Mucosa of stomach (tissue), 1 donor: Measurements from ENCODE around the gene XYLT2.
"Not testable (repeated sequence)": the region's sequence is repeated elsewhere in the genome, so short reads cannot be mapped to it uniquely, and the experiment has no call there.

Experiments used
- H3K27me3 ChIP-seq: one replicate; pipeline ENCODE4 v1.7.0; 2013; ENCODE audit warnings: mild to moderate bottlenecking, low read length; ENCODE audit not compliant: control insufficient read depth, insufficient read depth
- H3K36me3 ChIP-seq: one replicate; pipeline ENCODE4 v1.7.0; 2013; ENCODE audit warnings: low read length; ENCODE audit not compliant: control insufficient read depth, insufficient read depth
- H3K4me1 ChIP-seq: one replicate; pipeline ENCODE4 v1.7.0; 2013; ENCODE audit warnings: mild to moderate bottlenecking, low read length; ENCODE audit not compliant: control insufficient read depth, insufficient read depth
- H3K4me3 ChIP-seq: one replicate; pipeline ENCODE4 v1.7.0; 2013; ENCODE audit warnings: low read length
- H3K9ac ChIP-seq: one replicate; pipeline ENCODE4 v1.7.0; 2013; ENCODE audit warnings: mild to moderate bottlenecking, low read length, moderate library complexity
- H3K9me3 ChIP-seq: one replicate; pipeline ENCODE4 v1.7.0; 2013; ENCODE audit warnings: mild to moderate bottlenecking, low read length, moderate library complexity; ENCODE audit not compliant: control insufficient read depth
- donor health status: Pancreatic carcinoma.

XYLT2 gene

DNA sequence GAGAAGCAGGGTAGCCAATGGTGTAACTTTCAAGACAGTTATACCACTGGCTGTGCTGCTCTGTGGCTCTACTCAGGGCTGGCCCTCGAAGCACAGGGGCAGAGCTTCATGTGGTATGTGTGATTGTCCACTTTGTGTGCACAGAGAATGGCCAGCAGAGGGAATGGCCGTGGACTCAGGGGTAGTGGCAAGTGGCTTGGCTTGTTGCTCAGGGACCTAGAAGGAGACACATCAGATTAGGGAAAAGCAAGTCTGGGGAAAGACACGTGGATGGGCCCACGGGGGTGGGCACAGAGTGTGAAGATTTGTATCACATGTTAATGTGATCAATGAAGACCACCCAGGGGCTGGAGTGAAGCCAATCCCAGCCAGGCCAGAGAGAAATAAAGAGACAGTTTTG, 20.0 kb upstream of the XYLT2 start:
- Histone ChIP-seq H3K27me3 (peaks cover 3% of the 10 kb centered on the region), H3K9ac (no peak overlapping the region), H3K36me3 (no peaks in the 10 kb centered on the region), H3K9me3 (no peaks in the 10 kb centered on the region), H3K4me3 (no peak overlapping the region), H3K4me1 (no peaks in the 10 kb centered on the region)

DNA sequence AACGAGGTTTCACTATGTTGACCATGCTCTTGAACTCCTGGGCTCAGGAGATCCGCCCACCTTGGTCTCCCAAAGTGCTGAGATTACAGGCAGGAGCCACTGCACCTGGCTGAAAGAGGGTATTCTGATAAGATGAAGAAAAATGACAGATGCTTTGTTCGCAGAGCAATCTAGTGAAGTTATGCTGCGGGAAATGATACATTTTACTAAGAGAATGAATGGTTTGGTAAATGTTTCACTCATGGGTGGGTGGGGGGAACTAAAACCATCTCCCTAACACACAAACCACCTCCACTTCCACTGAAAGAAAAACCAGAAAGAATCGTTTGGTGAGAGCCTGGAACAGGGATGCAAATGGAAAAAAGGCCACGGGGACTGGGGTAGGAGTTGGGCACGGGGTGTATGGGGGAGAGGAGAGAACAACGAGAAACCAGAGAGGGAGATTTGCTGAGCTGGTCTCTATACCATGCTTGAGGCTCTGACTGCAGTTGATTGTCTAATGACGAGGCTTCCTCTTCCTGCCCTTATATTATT, 19.0 kb upstream of the XYLT2 start:
- H3K9me3 ChIP-seq: no peaks in the 10 kb centered on the region
- no peaks in the 10 kb centered on the region for H3K36me3 ChIP-seq
- H3K4me1 ChIP-seq: no peaks in the 10 kb centered on the region
- no peak overlapping the region for H3K9ac ChIP-seq
- no peak overlapping the region for H3K4me3 ChIP-seq
- H3K27me3 ChIP-seq: peaks cover 3% of the 10 kb centered on the region

DNA sequence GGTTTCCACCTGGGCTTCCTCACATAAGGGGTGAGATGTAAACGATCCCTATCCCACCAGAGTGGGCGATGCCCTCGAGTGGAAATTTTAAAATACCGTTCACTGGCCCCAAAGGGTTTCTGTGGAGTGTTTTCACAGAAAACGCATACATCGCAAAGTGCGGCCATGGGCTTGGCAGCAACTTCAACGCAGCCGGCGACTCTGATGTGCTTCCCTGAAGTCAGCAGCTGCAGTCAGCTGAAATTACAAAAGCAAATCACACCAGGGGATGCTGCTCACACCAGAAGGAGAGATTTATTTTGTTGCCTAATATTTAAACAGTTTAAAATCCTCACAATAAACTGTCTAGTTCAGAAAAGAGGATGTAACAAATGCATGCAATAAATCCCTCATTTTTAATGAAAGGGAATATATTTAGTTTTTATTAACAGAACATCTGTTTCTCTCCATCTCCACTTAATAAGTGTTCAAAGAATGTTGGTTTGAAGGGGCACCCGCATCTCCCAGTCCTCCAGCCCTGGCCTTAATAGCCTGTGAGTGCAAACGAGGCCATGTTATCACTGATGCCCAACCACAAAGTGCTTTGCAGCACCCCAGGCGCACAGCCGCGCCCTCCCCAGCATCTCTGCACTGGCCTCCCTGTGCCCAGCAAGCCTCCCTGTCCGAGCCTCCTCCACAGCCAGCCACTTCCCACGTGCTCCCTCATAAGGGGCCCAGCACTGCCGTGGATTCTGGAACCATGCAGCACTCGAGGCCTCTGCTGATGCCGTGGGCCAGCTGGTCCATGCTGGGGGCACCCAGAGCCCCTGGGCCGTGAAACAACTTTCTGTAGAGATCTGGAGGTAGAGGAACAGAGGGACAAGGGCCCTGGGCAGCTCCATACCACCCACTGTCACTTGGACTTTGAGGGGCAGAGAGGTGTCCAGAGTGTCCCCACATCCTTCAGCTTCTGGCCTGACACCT, 17.3 kb upstream of the XYLT2 start:
- H3K9ac ChIP-seq: no peak overlapping the region
- no peaks in the 10 kb centered on the region for H3K36me3 ChIP-seq
- no peak overlapping the region for H3K4me3 ChIP-seq
- H3K4me1 ChIP-seq: no peaks in the 10 kb centered on the region
- no peaks in the 10 kb centered on the region for H3K9me3 ChIP-seq
- peaks cover 3% of the 10 kb centered on the region for H3K27me3 ChIP-seq

DNA sequence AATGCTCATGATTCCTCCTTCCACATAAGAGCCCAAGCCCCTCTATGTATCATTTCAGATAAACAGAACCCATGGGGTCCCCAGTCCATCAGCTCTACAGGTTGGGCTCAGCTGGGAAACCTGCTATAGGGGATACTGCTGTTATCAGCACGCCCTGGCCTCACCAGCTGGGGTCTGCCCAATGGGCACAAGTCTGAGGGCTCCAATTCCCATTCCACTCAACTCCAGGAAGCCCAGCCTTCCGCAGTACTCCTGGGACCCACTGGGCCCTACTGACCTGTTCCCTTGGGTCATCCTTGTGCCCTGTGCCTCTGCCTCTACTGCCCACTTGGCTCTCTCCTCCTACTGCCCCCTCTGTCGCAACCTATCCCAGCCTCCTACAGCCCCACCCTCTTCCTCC, 16.2 kb upstream of the XYLT2 start:
- Histone ChIP-seq H3K4me3 (no peak overlapping the region), H3K9ac (no peak overlapping the region), H3K36me3 (no peaks in the 10 kb centered on the region), H3K27me3 (peaks cover 3% of the 10 kb centered on the region), H3K9me3 (no peaks in the 10 kb centered on the region), H3K4me1 (no peaks in the 10 kb centered on the region)

DNA sequence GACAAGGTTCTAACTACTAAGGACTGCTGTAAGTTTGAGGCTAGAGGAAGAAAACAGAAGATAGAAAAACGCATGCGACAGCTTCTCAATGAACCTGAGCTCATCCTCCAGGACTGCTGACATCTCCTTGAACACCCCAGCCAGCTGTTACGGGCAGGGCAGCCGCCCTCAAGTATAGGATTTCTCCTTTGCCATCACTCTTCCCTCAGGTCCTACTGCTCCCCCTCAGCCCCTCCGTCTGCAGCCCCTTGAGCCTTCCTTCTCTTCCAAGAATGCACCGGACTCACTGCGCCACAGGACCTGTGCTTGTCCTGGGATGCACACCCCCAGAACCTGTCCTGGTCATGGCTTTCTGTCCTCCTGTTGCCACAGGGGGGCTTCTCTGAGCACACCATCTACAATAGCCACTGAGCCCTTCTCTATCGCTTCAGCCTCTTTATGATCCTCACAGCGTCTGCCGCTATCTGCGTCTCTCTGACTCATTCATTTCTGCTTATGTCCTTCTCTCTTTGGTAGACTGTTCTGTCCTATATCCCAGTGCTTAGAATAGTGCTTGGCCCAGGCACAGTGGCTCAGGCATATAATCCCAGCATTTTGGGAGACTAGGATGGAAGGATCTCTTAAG, 15.7 kb upstream of the XYLT2 start:
- Histone ChIP-seq H3K4me3 (no peak overlapping the region), H3K36me3 (no peaks in the 10 kb centered on the region), H3K4me1 (no peaks in the 10 kb centered on the region), H3K27me3 (peaks cover 3% of the 10 kb centered on the region), H3K9ac (no peak overlapping the region), H3K9me3 (no peaks in the 10 kb centered on the region)

DNA sequence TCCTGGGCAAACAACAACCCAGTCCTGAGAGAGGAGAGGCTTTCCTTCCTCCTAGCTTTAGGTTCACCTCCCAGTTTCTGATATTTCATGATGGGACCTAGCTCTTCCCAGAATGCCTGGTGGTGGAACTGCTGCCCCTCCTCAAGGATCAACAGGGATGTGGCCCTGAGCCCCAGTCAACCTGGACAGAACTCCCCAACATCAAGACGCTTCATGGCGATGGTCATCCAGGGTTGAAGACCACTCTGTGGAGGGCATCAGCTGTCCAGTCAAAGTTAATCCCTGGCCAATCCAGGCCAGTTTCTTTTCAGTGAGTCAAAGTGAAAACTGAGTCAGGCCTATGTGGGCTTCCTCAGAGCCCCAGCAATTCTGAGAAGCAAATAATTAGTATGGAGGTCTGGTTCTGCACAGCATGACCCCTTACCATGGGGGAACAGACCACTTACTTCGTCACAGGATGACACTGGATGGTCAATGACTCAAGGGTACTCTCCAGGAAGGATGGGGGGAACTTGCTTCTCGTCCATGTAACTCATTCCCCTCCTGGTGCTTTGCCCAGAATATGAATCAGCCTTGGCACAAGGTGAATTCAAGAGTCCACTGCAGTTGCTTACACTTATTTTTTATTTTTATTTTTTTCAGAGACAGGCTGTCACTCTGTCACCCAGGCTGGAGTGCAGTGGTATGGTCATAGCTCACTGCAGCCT, 14.7 kb upstream of the XYLT2 start:
- H3K9ac ChIP-seq: no peak overlapping the region
- no peaks in the 10 kb centered on the region for H3K4me1 ChIP-seq
- no peaks in the 10 kb centered on the region for H3K9me3 ChIP-seq
- H3K36me3 ChIP-seq: no peaks in the 10 kb centered on the region
- H3K27me3 ChIP-seq: peaks cover 3% of the 10 kb centered on the region
- no peak overlapping the region for H3K4me3 ChIP-seq

DNA sequence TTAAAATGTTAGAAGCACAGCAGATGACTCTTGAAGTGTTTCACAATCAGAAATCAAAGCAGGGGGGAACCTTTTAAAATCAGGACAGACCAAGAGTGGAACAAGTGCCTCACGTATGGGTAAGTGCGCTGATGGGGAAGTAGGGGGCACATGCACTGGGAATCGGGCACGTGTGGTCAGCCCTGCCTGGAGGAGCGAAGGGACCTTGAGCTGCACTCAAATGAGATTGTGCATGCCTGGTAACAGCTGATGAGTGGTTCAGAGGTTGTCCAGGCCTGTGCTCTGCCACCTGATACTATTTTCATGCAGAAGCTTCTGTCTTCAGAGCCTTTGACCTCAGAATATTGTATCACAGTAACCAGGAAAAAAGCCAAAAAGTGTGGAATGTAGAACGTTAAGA, 13.7 kb upstream of the XYLT2 start:
- Histone ChIP-seq H3K4me3 (no peak overlapping the region), H3K36me3 (no peaks in the 10 kb centered on the region), H3K9me3 (no peaks in the 10 kb centered on the region), H3K9ac (no peak overlapping the region), H3K4me1 (no peaks in the 10 kb centered on the region), H3K27me3 (peaks cover 3% of the 10 kb centered on the region)

DNA sequence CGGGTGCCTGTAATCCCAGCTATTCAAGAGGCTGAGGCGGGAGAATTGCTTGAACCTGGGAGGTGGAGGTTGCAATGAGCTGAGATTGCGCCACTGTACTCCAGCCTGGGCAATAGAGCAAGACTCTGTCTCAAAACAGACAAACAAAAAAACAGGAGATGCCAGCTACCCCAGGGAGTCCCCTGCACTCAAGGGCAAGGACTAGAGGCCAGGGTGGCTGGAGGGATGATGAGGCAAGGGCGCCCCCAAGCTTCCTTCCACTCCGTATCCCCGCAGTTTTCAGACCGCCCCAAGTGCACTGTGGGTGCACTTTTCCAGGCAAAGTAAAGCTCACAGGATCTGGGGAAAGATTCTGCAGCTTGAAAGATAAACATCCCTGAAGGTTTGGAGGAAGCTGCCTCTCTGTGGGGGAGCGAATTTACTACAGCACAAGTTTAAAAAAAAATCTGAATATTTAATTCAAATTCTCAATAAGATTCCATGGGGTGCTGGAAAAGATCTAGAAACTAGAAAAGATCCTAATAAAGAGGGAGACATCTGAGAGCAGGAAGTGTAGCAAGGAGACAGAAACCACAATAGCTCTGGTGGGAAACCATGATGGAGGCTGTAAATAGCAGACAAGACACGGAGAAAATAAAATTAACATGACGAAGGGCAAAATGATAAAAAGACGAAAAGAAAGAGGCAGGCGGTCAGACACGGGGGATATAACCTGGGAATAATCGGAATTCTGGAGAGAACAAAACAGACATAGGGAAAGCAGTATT, 12.5 kb upstream of the XYLT2 start:
- not testable (repeated sequence) for H3K9ac ChIP-seq, H3K9me3 ChIP-seq, H3K4me1 ChIP-seq, H3K4me3 ChIP-seq, H3K36me3 ChIP-seq, H3K27me3 ChIP-seq

DNA sequence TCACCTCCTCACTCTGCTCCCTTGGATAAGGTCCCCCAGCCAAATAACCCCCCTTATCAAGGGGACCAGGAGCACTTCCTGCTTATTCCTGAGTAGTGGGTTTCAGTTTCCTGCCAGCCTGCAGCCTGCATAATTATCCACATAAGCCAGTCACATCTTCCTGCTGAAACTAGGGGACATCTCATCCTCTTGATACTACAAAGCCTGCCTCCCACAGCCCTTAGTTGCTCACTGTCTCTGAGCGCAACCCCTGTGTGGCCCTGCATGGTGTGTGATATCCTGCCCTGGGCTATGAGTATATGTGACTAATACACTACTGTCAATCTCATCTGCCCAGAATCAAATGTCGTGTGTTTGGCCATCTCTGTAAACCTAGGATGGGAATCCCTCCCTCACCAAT, 8.0 kb upstream of the XYLT2 start:
- Histone ChIP-seq H3K4me3 (no peak overlapping the region), H3K9me3 (no peaks in the 10 kb centered on the region), H3K36me3 (no peaks in the 10 kb centered on the region), H3K9ac (no peak overlapping the region), H3K27me3 (no peaks in the 10 kb centered on the region), H3K4me1 (no peaks in the 10 kb centered on the region)

DNA sequence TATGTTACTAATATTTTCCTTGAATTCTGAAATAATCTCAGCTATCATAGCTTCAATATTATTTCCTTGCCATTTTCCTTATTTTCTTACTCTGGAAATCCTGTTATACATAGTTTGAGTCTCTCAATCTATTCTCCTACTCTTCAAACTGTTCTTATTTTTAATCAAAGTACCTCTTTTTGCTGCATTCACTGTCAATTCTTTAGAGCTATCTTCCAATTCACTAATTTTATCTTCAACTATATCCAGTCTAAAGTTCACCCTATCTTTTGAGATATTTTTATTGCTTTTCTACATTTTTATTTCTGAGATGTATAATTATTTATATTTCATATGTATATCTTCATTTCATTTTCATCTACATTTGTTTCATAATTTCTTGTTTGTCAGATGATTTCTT, 7.3 kb upstream of the XYLT2 start:
- no peak overlapping the region for H3K9ac ChIP-seq
- no peaks in the 10 kb centered on the region for H3K4me1 ChIP-seq
- no peaks in the 10 kb centered on the region for H3K36me3 ChIP-seq
- no peak overlapping the region for H3K4me3 ChIP-seq
- H3K9me3 ChIP-seq: no peaks in the 10 kb centered on the region
- H3K27me3 ChIP-seq: no peaks in the 10 kb centered on the region

DNA sequence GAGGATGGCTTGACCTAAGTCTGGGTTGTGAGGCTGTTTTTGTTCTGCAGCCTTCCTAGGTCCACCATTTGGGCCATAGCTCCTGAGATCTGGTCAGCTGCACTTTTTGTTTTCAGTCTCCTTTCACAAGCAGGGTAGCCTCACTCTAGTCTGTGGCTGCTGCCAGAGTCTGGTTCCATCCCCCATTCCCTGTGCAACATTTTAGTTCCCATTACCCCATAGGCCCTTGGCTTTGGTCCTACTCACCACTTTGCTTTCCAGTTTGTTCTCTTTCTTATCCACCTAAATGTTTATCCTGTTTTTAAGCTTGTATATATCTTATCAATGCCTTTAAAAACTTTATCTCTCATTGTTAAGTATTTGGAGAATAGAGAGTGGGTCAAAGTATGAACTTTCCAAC, 6.5 kb upstream of the XYLT2 start:
- no peaks in the 10 kb centered on the region for H3K4me1 ChIP-seq
- no peak overlapping the region for H3K4me3 ChIP-seq
- H3K27me3 ChIP-seq: no peaks in the 10 kb centered on the region
- H3K9ac ChIP-seq: no peak overlapping the region
- no peaks in the 10 kb centered on the region for H3K36me3 ChIP-seq
- no peaks in the 10 kb centered on the region for H3K9me3 ChIP-seq
